Mucosa of gallbladder (tissue), 1 donor: ENCODE data around the gene SMIM20. TPM values are rescaled to one million over a fixed set of nuclear protein-coding genes. Genes with fewer than 3 reads are reported as not detected.

Experiments used
- DNase-seq: peaks from one replicate; pipeline ENCODE4 v3.0.0-alpha.2; 2020; ENCODE audit warnings: low spot score
- total RNA-seq: library from RNA; stranded (reverse); gene quantifications from one replicate; pipeline ENCODE4 v1.2.1, GENCODE V29; 2021
- donor health status: DM: no; HTN: no; CAD: no.

The SMIM20 gene
- total RNA-seq, 1 donor from 2014 or later: 34.0 TPM

- no peak for DNase-seq
Observed at GRCh38 chr4:25926462-25926861, 12.4 kb downstream of the SMIM20 start.

DNA sequence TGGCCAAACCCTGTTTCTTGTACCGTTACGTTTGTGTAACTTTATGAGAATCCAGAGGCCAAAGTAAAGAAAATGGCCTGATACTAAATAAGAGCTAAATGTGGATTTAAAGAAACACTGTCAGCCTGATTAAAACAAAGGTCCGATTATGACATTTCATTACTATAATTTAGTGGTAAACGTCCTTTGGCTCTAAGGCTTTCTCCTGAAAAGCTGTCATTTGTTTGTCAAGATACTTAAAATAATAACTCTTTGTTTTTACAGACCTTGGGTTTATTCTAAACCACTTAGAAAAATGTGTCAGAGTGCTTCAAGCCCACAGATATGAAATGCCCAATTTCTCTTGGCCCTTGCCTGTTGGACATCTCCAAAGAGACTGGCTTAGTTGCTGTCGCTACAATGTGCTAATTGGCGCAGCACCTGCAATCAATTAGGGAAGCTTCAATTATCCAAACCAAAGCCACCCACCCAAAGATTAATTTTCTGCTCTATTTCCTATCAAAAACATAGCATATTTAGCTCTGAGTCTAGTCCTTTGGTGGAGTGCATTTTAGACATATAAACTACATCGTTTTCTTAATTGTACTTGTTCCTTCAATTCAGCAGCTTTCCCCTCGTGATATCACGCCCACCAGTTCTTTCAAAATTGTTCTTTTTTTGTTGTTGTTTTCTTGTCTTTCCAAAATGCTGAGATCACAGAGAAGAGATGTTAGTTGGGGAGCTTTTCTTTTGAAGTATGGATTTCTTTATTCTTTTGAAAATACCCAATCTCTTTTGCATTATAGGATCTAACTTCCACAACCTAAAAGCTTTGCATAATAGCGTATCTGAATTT is 13.6 kb downstream of the SMIM20 start:
- DNase-seq: no peak

- no peak for DNase-seq
Observed at GRCh38 chr4:25928379-25929297, 14.6 kb downstream of the SMIM20 start.

DNA sequence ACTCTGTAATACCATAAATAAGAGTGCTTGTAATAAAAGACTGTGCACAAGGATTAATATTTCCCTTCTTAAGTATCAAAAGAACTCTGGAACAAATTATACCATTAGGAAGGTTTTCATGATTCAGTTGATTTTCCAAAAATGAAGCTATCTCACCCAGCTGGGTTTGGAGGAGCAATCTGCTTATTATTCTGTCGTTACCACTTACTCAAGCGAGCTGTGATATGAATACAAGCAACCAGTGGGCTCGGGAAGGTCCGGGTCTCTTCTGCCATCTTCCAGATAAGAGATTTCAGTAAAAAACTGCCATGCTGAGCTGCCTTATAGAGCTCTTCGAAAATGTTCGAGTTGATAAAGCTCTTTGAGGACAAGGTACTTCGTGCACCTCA is 15.3 kb downstream of the SMIM20 start:
- DNase-seq: no peak

GRCh38 chr4:25930731-25931354 is 16.8 kb downstream of the SMIM20 start:
- no peak for DNase-seq

- DNase-seq: no peak
Observed at GRCh38 chr4:25936696-25937095, 22.7 kb downstream of the SMIM20 start.

- DNase-seq: no peak
Observed at GRCh38 chr4:25937801-25938200, 23.8 kb downstream of the SMIM20 start.

GRCh38 chr4:25938366-25938765 is 24.3 kb downstream of the SMIM20 start:
- DNase-seq: no peak

DNA sequence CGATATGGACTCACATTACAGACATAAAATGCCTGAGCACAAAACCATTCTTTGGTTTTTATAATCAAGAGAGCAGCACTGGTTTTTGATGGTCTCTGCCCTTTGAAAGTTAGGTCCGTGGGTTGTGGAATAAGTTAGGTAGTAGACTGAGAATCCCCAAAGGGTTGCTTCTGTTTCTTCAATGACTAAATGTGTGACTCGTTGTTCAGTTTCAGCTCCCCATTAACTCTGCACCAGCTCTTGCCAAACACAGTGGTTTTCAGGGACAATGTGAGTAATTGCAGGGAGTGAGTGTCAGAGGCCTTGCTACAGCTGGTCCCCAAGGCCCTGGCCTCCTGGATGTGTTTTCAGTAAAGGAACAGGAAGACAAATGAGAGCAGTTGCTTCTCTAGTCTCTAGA is 24.8 kb downstream of the SMIM20 start:
- no peak for DNase-seq

- DNase-seq: no peak
Observed at GRCh38 chr4:25939330-25939729, 25.3 kb downstream of the SMIM20 start.

- no peak for DNase-seq
Observed at GRCh38 chr4:25941457-25942221, 27.6 kb downstream of the SMIM20 start.

DNA sequence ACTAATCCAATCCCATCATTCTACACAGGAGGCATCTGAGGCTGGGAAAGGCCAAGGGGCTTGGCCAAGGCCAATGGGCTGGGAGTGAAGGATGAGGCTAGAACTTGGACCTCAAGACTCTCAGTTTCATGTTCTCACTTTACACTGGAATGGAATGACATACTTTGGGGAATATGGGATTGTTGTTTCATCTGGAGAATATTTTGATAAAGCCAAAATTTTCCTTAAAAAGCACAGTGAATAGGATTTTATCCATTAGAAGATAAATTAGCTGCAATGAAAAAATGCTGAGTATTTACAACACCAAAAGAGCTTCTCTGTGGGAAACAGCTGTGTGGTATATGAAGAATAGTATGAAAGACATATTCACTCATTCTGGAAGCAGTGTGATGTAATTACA is 29.3 kb downstream of the SMIM20 start:
- DNase-seq: no peak

DNA sequence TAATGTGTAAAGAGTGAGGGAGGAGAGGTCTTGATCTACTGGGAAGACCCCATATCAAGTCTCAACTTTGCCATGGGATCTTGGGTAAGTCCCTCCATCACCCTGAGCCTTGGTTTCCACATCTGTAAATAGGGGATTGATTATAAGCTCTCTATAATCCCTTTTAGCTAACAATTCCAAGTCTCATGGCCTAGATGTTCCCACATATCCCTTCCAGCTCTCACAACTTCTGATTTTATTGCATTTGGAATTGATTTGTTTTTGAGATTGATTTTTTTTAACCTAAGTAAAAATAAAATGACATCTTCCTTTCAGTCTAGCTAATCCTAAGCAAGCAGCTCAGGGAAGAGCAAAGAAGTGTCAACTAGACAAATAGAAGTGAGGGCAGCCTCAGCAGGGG is 29.8 kb downstream of the SMIM20 start:
- DNase-seq: no peak

GRCh38 chr4:25948051-25948450 is 34.0 kb downstream of the SMIM20 start:
- DNase-seq: no peak

GRCh38 chr4:25949173-25949748 is 35.2 kb downstream of the SMIM20 start:
- no peak for DNase-seq

DNA sequence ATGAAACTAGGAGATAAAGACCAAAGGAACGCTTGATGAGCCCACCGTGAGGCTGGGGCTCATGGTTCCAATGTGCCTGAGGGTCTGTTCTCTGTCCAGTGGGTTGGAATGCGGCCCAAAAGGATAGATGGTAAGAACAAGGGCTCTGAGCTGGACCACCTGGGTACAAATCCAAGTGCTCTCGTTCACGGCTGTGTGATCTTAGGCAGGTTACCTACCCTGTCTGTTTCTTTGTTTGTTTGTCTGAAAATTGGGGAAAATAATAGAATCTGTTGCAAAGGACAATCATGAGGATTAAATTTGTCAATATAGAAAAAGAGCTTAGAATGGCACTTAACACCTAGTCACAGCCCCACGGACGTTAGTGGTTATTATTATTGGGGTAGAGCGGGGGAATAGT is 36.0 kb downstream of the SMIM20 start:
- no peak for DNase-seq

DNA sequence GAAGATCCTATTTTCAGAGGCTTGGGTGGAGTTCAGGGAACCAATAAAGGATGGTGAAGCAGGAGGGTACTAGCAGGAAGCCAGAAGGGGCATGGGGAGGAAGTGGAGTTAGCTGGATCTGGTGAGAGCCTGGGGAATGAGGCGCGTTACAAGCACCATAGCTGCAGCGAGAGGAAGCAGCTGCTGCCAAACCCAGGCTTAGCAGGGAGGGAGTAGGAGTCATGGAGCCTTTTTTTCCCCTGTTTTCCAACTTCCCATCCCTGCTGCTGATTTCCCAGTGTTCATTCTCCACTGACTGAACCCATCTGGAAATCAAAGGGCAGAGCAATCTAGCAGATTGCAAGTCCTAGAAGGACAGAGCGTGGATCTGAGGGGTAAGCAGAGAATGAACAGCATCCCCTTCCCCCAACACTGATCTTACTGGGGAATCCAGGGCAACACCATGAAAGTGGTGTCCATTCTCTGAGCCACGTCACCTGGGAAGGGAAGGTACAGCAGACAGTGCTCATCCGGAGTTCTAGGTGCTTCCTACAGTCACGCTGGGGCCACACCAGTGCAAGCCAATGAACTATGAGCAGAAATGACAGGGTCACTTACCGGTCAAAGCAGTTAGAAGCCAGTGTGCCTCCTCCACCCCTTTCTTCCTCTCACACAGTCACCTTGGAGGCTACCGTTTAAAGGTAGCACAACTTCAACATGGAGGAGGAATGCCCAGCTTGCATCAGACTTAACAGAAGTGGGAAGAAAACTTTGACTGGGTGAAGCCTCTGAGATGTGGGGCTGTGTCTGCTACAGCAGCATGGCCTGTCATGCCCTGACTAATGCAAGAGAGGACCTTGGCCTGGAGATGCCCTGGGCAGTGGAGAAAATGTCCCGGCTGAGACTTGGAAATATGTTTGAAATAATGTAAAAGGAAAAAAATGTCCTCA is 36.7 kb downstream of the SMIM20 start:
- DNase-seq: no peak

DNA sequence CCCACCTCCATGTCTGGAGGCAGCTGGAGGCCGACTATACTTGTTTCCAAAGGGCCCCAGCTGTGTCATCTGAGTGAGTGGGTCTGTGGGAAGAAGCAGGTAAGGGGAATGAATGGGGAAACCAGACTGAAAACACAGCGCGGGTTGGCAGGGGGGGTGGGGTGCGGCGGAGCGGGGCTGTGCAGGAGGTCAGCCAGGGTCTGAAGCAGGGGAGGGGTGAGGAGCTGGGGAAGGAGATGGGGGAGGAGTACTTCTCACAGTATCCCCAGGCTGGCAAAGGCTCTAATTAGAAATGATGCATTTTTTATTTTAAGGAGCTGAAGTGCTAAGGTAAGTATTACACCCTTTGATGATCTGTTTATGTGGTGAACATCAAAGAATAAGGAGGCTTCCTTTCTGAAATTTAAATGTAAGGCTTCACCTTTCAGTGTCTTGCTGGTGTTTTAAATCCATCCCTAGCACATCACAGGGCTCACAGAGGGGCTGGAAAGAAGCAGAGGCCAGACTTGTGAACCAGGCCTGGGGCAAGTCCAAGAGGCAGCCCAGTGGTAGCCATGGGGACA is 37.5 kb downstream of the SMIM20 start:
- DNase-seq: no peak

- no peak for DNase-seq
Observed at GRCh38 chr4:25953740-25954139, 39.7 kb downstream of the SMIM20 start.
